GM12864 (cell line): ENCODE data around the gene SHISA7.

Experiments used
- DNase-seq: peaks from one replicate; pipeline ENCODE4 v3.0.0-alpha.2; 2011; ENCODE audit warnings: low read depth
- H3K4me3 ChIP-seq: 2 replicates; pipeline ENCODE4 v1.5.1; 2011; ENCODE audit warnings: mild to moderate bottlenecking, low read depth, low read length, control low read depth
- CTCF ChIP-seq: IDR thresholded peaks from 2 replicates; pipeline ENCODE4 v1.5.1; 2011; ENCODE audit warnings: low read depth, mild to moderate bottlenecking, moderate library complexity, low read length, control low read depth, inconsistent platforms; ENCODE audit errors: missing control alignments

SHISA7 gene

DNA sequence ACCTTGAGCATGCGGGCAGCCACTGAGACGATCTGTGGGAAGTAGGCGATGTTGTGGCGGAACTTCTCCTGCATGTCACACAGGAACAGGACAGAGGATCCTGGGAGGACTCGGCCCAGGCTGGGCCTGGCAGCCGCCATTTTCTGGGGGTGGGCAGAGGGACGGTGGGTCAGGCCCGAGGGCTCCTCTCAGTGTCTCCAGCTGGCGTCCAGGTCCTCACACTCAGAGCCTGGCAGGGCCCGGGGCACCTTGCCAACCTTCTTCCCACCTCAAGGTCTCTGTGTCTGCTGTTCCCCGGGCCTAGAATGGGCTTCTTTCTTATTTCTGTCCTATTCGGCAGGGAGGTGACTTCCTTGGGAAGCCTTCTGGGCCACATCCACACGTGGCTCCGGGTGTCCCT, 13.2 kb upstream of the SHISA7 start:
- no peak for DNase-seq
- no peak for TF ChIP-seq CTCF
- no peak overlapping the region for H3K4me3 ChIP-seq

DNA sequence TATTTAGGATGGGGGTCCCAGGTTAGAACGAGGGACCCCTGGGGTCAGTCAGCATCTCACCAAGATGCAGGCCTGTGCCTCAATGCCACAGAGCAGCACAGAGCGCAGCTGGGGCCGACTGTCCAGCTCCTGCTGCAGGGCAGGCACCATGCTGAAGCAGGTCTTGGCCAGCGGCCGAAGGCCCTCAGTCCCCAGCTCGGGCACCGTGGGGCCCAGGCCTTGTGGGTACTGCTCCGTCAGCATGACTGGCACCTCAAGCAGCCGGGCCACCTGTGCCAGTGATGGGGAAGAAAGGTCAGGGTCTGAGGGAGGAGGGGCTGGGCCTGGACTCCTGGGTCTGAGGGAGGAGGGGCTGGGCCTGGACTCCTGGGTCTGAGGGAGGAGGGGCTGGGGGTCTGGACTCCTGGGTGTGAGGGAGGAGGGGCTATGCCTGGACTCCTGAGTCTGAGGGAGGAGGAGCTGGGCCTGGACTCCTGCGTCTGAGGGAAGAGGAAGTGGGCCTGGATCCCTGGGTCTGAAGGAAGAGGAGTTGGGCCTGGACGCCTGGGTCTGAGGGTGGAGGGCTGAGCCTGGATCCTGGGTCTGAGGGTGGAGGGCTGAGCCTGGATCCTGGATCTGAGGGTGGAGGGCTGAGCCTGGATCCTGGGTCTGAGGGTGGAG, 12.6 kb upstream of the SHISA7 start:
- no peak for DNase-seq
- no peak for TF ChIP-seq CTCF
- H3K4me3 ChIP-seq, result no peak overlapping the region

- H3K4me3 ChIP-seq, result no peak overlapping the region
- DNase-seq, result no peak
- TF ChIP-seq CTCF, result peak; percentile 75
These were observed 11.7 kb upstream of the SHISA7 start for GRCh38 chr19:55454787-55455243.

- H3K4me3 ChIP-seq, result no peak overlapping the region
- TF ChIP-seq CTCF, result no peak
- DNase-seq, result no peak
These were observed 10.6 kb upstream of the SHISA7 start for GRCh38 chr19:55453511-55454260.

DNA sequence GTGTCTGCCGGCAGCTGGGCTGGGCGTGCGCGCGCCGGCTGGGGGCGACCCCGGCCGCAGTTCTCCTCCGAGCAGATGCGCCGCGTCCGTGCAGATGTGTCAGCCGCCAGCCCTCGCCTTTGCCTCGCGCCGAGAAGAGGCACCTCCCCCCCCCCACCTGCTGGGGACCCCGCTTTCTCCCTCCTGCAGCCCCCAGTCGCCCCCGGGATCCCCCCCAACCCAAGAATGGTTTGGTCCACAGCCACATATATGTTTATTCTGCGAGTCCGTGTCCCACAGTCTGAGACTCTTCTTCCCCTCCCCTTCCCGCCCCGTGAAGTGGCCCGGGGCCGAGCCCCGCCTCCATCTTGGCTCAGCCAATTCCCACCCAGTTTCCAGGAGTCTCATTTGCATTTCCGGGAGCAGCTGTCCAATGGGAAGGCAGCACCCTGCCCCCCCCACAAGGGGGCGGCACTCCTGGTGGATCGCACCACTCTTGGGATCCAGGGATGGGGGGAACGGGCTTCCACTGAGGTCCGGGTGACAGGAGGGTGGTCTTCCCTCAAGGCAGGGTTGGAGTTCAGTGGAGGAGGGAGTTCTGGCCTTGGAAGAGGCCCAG, 9.7 kb upstream of the SHISA7 start:
- H3K4me3 ChIP-seq, result no peak overlapping the region
- TF ChIP-seq CTCF, result no peak

GRCh38 chr19:55451965-55452748, 9.1 kb upstream of the SHISA7 start:
- no peak overlapping the region for H3K4me3 ChIP-seq
- DNase-seq, result no peak
- no peak for TF ChIP-seq CTCF

More for the DNA sequence above, 9.7 kb upstream of the SHISA7 start:
- no peak for DNase-seq
